GM12872 (cell line): ENCODE data around the gene MACO1.

Experiments used
- CTCF ChIP-seq: IDR thresholded peaks from 3 replicates; pipeline ENCODE4 v1.5.1; 2011; ENCODE audit warnings: low read depth, mild to moderate bottlenecking, low read length, moderate library complexity; ENCODE audit not compliant: insufficient read depth

Gene MACO1

DNA sequence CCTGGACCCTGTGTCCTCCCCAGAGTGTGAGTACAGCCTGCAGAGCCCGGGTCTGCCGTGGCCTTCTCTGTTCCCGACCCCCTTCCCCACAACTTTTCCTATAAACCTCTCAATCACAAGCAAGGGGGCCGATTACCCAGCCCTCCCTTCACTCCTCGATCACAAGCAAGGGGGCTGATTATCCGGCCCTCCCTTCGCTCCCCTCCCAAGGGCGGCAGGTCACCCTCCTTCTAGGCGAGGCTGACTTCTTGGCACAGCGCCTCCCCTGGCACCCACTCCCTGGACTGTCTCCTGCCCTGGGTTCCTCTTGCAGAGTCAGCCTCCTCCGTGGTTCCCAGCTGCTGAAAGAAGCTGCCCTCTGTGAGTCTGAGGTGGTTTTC, 100.4 kb downstream of the MACO1 start:
- TF ChIP-seq CTCF: no peak

DNA sequence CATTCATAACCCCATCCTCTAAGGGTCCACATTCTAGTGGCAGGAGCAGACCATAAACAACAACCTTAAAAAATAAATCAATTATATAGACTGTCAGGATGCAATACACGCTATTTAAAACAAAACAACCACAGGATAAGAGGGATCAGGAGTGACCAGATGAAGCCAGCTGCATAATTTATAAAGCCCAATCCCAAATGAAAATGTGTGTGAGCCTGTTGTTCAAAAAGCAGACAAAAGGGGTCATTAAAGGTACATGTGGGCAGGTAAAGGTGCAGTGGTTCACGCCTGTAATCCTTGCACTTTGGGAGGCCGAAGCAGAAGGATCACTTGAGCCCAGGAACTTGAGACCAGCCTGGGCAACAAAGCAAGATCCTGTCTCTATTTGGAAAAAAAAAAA, 102.3 kb downstream of the MACO1 start:
- 0 out of 3 replicates have a peak, but pooled peaks have one; percentile 11 for TF ChIP-seq CTCF

GRCh38 chr1:25533775-25534409, 103.2 kb downstream of the MACO1 start:
- TF ChIP-seq CTCF: no peak

- TF ChIP-seq CTCF: no peak
Measured at GRCh38 chr1:25534410-25534788, 103.7 kb downstream of the MACO1 start.

- no peak for TF ChIP-seq CTCF
Measured at GRCh38 chr1:25536124-25536523, 105.4 kb downstream of the MACO1 start.

GRCh38 chr1:25537153-25537831, 106.6 kb downstream of the MACO1 start:
- TF ChIP-seq CTCF: no peak

DNA sequence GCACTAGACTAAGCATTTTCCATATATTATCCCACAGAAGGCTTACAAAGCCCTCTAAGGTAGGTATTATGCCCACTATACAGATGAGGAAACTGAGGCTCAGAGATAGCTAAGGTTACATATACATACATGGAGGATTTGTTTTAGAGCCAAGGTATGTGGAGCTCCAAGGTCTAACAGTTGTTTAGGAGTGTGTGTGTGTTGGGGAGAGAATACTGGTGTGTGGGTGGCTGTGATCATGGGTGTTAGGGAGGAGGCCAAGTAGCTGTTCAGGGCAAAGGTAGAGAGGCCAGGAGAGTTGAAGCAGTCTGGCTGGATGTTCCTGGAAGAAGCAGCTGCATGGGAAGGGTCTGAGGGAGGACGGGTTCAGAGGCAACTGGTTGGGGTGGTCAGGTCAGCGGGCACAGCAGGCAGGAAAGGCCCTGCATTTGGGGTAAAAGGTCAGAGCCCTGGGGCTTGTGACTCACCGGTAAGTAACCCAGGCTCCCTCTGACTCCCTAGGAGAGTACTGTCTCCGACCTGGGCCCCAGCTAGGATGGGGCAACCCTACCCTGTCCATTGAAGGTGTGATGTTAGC, 107.6 kb downstream of the MACO1 start:
- TF ChIP-seq CTCF: no peak
